ENCODE measurements around the gene BRD1. TPM values are rescaled to one million over a fixed set of nuclear protein-coding genes. Genes with fewer than 3 reads are reported as not detected.

The BRD1 gene
- total and polyA plus RNA-seq, 9 of the 15 experiments (the other 6 are each of a cell fraction or from before 2014, with no cell fraction given), result 0.42 to 17.6 (median 5.5) TPM

- TF ChIP-seq REST (IDR thresholded peaks at IDR 0.05; ENCODE audit: borderline replicate concordance) (no peak), REST (CRISPR knock-in tag; IDR thresholded peaks at IDR 0.05; ENCODE audit: low read depth) (no peak), ZNF121 (CRISPR knock-in tag; conservative IDR thresholded peaks at IDR 0.05) (no peak), HDAC8 (tag; IDR thresholded peaks at IDR 0.05) (no peak), PTBP1 (IDR thresholded peaks at IDR 0.05; ENCODE audit: low read depth, low read length) (no peak), PHF8 (IDR thresholded peaks at IDR 0.05; ENCODE audit: borderline replicate concordance, low read length) (no peak), SRF (CRISPR knock-in tag; IDR thresholded peaks at IDR 0.05) (peak; percentile 93 to 99), TBL1XR1 (IDR thresholded peaks at IDR 0.05; ENCODE audit: low read length in 2 of 2) (peak in 1 of 2 experiments; percentile 45; a peak in 1 of 4 replicates), ZNF212 (CRISPR knock-in tag; IDR thresholded peaks at IDR 0.05) (no peak), ILK (tag; IDR thresholded peaks at IDR 0.05; ENCODE audit: borderline replicate concordance, low read depth) (no peak), ETV6 (IDR thresholded peaks at IDR 0.05; ENCODE audit: borderline replicate concordance in 1 of 2, low read depth in 2 of 2, low read length in 1 of 2) (no peak), ETV6 (CRISPR knock-in tag; IDR thresholded peaks at IDR 0.05; ENCODE audit: borderline replicate concordance) (no peak), NBN (IDR thresholded peaks at IDR 0.05; ENCODE audit: low read depth) (0 out of 2 replicates have a peak, but pooled peaks have one; percentile 53), BACH1 (tag; IDR thresholded peaks at IDR 0.05) (peak; percentile 67; the same call in 1 of the 2 replicates), NELFE (IDR thresholded peaks at IDR 0.05; ENCODE audit: insufficient read depth, insufficient read length) (no peak), ZNF778 (CRISPR knock-in tag; IDR thresholded peaks at IDR 0.05) (no peak), L3MBTL2 (IDR thresholded peaks at IDR 0.05) (peak; percentile 92), MBD2 (IDR thresholded peaks at IDR 0.05; ENCODE audit: borderline replicate concordance, low read depth) (no peak), MAFG (tag; conservative IDR thresholded peaks at IDR 0.05) (0 out of 2 replicates have a peak, but pooled peaks have one; percentile 47)
These were observed 19.6 kb downstream of the BRD1 start (continued) for GRCh38 chr22:49807780-49808708.

All from K562 (cell line).